SHP77 (cell line): ENCODE results near the gene SIDT1.

Source experiments
- DNase-seq, 2 experiments: peaks; one replicate each; lab custom pipeline; 2025; lab: John Stamatoyannopoulos, UW

SIDT1 gene

DNA sequence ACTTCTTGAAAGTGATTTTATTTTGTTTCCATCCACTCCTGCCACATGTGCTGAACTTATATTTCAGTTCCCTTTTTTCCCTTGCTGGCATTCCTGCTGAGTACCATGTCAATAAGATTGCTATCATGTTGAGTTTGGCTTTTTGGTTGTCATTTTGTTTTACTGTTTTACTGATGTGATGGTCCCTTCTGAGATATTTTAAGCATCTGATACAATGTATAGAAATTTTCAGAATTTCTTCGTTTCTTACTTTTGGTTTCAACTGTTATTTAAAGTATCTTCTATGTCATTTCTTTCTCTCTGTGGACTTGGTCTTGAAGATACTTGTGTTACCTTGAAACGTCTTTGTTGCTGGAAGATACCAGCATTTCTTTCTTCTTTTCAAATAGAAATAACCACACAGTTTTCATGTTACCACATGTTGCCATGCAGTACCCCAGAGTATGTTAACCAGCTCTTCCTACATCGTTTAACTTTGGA lies 14.1 kb downstream of the SIDT1 start:
- no peak for DNase-seq

DNA sequence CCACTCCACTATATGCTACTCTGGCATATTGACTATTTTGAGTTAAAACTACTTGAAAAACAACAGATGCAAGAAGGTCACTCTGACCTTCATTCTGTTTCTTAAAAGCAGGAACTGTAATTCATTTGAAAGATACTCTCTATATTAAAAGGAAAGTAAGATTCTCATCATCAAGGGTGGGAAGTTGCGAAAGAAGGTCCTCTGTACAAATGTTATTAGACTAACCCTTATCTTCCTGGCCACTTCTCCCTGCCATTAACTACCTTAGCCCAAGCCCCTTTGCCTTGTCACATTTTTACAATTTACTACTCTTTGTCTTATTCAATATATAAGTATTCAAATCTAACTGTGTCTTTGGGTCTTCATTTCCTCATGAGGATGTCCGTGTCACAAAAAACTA lies 16.1 kb downstream of the SIDT1 start:
- DNase-seq: no peak

DNA sequence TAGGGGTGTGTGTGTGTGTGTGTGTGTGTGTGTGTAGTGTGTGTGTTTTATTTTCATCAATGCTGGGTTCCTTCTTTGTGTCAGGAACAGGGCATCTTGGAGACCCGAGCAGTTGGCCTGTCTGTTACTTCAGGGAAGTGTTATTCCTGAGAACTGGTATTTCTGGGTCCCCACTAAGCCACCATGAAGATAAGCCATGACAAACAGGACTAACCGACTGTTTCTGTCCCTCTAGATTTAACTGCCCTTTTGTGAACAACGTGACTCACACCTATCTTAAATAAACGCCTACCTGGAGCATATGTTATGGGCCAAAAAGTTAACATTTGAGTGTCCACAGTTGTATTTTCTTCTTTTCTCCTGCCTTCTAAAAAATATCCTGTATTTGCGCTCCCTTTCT lies 19.5 kb downstream of the SIDT1 start:
- no peak for DNase-seq

DNA sequence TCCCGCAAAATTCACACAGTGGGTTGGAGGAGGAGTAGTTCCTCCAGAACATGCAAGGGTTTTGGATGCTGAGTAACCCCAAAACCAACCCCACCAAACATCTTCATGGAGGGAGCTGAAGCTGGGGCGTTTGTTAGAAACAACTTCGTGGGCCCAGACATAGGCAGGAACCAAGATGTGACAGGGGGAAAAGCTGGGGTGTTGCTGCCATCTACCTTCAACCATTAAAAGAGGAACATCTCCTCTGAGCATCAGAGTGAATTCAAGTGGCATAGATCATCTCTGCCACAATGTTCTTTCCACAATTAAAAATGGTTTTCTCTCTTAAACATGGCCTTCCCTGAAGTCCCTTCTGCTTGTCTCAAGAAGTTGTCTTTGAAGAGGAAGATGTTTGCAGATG lies 20.5 kb downstream of the SIDT1 start:
- DNase-seq: no peak

DNA sequence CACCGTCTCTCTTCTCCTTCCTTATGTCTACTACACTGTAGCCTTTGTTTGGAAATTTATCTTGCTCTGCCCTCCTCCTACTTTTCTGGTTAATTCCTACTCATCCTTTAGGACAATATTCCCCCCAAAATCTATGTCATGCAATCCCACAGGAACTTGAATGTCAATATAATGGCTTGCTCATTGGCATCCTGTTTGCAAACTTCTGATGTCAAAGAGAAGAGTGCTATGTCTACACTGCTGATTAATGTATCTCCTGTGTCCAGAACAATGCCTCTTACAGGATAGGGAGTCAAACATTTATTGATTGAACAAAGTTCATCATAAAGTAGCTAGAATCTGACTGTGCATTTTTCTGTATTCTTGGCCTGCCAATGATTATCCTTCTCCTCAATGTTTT lies 22.8 kb downstream of the SIDT1 start:
- no peak for DNase-seq

DNA sequence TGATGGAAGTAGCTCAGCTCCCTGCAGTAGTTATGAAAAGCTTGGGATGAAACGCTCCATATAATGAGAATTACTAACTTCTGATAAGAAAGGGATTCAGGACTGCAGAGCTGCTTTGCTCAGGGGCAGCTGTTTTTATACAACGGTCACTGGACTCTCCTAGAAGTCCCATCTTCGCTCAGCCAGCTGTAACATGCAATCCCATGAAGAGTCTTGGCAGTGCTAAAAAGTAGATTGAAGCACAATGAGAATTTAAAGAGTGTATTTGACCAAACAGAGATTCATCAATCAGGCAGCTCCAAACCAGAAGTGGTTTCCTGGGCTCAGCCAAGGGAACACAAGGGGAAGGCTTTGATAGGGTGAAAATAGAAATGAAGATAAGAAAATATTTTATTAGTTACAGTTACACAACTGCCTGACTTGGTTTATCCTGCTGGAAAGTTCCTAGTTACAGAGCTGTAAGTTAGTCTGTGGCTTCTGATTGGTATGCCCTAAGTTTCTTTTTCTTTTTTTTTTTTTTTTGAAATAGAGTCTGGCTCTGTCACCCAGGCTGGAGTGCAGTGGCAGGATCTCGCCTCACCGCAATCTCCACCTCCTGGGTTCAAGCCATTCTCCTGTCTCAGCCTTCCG lies 24.1 kb downstream of the SIDT1 start:
- no peak for DNase-seq

DNA sequence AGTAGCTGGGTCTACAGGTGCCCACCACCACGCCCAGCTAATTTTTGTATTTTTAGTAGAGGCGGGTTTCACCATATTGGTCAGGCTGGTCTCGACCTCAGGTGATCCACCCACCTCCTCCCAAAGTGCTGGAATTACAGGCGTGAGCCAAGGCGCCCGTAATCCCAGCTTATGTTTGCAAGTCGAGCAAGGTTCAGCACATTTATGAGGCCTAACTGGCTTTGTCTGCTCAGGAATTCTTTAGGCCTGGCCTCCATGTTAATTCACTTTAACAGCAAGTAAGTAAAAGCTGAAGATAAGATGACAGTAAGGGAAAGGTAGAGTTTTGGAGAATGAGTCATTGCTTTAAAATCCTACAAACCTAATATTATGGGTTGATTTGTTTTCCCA lies 24.6 kb downstream of the SIDT1 start:
- no peak for DNase-seq

DNA sequence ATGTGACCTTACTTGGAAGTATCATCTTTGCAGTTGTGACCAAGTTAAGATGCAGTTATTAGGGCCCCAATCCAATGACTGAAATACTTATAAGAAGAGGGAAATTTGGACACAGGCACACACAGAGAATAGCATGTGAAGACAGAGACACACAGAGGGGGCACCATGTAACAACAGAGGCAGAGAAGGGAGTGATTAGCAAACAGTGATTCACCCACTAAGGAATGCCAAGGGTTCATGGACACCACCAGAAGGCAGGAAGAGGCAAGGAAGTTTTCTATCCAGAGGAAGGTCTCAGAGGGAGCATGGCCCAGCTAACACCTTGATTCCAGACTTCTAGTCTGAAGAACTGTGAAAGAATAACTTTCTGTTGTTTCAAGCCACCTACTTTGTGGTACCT lies 25.0 kb downstream of the SIDT1 start:
- no peak for DNase-seq

DNA sequence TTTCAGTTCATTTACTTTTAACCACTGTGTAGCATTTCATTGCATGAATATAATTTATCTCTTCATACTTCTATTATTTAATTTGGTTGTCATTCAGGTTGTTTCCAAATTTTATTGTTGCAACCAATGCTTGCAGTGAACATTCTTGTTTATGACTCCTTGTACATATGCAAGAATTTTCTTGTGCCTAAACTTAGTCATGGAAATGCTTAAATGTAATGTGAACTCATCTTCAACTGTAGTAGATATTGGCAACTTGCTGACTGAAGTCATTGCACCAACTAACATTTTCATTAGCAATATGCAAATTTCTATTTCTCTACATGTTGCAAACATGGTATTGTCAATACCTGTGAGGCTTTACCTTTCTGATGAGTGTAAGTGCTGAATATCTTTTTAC lies 26.7 kb downstream of the SIDT1 start:
- DNase-seq: no peak

DNA sequence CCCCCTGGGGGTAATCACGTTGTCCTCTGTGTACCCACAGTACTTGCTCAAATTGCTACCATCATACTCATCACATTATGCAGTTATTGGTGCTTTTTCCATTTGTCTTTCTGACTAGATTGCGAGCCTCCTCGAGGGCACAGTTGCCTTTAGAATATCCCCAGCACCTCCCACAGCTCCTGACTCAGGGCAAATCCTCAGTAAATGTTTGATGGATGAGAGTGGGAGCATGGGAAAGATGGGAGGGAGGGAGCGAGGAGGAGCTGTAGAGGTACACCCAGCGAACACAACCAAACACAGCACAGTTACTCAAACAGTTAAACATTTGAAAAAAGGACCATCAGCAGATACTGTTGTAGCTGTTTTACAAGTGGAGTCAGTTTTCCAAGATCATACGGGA lies 27.9 kb downstream of the SIDT1 start:
- DNase-seq: no peak

DNA sequence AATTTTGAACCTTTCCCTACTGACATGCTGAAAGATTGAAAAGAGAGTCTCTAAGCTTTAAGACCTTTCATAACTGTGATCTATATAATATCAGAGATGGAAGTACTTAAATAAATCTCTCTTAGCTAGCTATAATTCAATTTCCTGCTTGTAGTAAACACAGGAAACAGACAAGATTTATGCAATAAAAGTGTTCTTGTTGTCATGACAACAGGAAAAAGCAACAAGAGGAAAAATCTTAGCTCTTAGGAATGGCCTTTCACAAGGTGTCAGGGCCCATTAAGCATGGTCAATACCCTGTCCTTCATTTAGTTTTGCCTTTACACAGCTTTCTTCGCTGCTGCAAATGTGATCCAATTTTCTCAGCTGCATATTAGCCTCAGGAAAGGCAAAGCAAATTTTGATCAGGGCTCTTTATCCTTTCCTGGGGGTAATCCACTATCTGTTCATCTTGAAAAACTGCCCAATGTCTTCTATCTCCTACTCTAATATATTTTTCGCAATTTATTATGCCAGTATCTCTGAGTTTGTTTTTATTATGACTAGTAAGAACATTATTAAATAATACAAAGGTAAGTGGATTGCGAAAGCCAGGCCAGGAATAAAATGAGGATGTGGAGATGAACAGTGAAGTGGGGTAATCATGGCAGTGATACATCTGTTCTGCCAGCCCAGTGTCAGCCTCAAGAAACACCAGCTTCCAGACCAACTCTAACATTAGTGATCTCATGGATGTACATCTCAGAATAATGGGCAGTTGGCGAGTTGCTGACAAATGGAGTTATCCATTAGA lies 28.7 kb downstream of the SIDT1 start:
- no peak for DNase-seq

DNA sequence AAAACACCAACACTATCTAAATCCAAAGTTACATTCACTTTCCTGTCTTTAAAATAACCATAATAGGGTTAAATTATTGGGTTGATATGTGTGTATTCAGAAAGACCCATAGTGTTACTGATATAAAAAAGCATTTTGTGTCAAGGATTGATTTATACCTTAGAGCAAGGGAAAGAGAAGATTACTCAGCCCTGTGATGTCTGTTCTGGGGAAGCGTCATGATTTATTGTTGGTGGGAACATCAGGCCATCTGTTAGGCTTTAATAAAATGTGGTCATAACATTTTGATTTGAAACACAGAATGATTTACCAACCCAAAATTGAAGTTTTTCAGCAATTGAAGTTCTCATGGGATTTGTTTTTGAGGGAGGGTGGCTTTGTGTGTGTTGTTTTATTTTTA lies 33.2 kb downstream of the SIDT1 start:
- DNase-seq: no peak

DNA sequence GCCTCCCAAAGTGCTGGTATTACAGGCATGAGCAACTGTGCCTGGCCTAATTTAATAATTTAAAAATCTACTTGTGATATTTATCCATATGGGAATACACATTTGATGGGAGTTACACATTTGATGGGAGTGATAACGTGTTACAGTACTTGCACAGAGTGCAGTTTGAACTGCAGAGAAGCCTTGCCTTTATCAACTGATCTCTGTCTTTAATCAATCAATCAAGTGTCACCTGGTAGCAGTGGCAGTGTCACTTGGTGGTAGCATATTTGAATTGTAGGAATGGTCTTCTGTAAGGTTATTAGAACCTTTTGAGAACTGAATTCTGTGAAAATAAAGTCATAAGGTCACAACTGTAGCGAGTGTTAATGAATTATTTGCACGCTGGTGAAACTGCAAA lies 37.8 kb downstream of the SIDT1 start:
- no peak for DNase-seq

DNA sequence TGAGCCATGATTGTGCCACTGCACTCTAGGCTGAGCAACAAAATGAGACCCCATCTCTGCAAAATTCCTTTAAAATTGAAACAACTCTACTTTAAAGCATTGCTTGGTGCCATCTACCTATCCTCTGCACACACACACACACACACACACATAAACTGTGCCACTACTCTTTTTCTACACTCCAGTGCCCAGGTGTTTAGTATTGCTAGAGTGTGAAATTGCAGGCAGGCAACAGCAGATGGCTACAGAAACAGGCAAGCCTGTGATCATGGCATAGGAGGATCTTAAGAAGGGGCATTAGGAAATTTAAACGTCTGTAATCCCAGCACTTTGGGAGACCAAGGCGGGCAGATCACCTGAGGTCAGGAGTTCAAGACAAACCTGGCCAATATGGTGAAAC lies 39.0 kb downstream of the SIDT1 start:
- DNase-seq: no peak

DNA sequence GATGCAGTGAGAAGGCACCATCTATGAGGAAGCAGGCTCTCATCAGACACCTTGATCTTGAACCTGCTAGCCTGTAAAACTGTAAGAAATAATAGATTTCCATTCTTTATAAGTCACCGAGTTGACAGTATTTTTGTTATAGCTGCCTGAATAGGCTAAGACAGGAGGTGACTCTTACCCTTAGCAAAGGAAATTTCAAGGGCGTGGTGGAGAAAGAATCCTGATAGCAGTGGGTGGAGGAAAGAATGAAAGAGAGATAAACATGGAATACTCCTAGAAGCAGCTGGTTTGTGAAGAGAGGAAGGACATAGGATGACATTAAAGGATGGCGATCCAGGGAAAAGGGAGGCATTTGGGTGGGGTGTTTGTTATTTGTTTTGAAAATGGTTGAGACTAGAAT lies 41.4 kb downstream of the SIDT1 start:
- no peak for DNase-seq

DNA sequence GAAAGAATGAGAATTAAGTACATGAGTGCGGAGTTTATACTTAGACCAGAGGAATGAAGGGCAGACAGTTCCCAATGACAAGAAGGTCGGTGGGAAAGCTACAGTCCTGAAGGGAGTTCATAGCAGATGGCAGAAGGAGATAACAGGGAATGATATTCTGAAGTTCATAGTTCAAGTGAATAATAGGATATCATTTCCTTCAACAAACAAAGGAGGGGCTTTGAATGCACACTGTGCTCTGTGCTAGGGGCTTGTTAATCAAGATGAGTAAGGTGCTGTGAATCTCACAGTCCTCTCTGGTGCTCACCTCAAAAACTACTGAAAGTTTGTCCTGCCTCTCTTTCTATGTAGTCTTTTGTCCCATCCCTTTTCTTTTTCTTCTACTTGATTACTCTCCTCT lies 41.9 kb downstream of the SIDT1 start:
- no peak for DNase-seq

DNA sequence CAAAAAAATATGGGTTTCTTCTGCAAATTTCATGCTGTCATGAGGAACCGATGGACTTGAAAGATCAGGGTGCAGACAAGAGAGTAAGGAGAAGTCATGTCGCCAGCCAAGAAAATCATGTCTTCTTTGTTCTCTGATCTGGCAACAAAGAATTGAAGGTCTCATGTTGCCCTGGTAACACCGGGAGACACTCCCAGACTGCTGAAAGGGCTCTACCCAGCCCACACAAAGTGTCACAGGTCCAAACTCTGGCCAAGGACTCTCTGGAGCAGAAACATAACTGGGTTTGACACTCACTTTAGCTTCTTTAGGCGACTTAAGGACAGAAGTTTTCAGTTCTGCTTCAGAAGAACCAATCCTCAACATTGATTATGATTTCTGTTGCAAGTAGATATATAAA lies 42.9 kb downstream of the SIDT1 start:
- no peak for DNase-seq

DNA sequence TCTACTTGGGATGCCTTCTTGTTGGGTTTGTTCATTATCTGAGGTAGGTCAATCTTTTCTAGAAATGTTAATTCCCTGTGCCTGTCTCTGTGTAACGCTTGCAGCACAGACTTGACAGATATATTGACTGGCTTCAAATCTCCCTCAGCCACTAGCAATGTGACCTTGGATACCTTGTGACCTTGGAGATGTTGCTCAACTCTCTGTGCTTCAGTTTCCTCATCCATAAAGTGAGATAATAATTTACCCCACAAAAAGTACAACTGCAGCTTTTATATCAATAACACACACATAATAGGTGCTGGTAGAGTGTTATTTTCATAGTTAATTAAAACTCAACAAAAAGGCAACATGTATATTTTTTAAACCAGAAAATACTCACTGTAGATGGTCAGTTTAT lies 52.9 kb downstream of the SIDT1 start:
- no peak for DNase-seq

DNA sequence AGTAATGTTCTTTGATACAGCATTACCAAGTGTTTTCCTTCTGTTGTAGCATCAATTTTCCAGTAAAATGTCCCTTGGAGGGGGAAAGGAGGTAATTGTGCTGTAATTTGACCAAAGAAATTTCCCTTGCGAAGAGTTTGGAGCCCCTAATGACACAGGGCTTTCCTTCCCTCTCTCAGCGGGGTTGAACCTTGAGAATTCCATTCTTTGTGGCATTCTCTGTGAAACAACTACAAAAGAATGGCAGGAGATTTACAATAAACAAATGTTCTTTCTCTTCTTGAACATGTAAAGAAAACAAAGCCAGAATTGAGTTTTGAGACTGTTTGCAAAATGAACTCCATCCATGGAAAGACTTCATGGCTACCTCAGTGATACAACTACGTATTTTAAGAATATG lies 53.4 kb downstream of the SIDT1 start:
- DNase-seq: no peak

DNA sequence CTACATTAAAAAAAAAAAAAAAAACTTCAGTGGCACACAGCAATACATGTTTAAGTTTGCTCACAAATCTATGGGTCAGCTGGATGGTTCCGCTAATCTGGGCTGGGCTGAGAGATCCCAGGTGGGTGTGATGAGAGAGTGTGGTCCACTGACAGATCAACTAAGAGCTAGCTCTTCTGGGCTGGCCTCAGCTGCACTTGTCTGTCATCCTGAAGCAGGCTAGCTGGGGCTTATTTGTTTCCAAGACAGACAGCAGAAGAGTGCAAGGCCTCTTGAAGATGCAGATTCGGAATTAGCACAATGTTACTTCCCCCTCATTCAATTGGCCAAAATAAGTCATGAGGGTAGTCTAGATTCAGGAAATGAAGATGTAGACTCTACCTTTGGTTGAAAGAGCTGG lies 56.5 kb downstream of the SIDT1 start:
- DNase-seq: no peak

DNA sequence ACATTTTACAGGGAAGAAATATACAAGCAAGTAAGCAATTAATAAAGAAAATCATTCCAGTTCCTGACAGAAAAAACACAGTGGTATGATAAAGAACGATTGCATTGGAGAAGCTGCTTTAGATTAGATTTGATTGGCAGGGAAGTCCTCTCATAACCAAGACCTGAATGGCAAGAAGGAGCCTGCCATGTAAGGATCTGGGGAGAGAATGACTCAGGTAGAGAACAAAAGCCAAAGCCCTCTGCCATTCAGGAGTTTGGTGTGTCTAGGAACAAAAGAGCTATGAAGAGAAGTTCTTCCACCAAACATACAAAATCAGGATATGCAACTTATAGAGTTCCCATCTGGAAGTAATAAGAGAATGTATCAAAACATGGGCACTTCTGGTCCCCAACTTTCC lies 57.6 kb downstream of the SIDT1 start:
- DNase-seq: no peak

DNA sequence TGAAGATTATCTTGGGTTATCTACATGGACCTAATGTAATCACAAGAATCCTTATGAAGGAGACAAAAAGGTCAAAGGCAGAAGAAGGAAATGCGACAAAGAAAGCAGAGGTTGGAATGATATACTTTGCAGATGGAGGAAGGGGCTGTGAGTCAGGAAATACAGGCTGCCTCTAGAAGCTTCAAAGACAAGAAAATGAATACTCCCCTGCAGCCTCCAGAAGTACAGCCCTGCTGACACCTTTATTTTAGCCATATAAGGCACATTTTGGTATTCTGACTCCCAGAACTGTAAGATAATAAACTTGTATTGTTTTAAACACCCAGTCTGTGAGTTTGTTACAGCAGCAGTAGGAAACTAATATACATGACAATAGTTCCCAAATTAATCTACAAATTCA lies 58.6 kb downstream of the SIDT1 start:
- DNase-seq: no peak

DNA sequence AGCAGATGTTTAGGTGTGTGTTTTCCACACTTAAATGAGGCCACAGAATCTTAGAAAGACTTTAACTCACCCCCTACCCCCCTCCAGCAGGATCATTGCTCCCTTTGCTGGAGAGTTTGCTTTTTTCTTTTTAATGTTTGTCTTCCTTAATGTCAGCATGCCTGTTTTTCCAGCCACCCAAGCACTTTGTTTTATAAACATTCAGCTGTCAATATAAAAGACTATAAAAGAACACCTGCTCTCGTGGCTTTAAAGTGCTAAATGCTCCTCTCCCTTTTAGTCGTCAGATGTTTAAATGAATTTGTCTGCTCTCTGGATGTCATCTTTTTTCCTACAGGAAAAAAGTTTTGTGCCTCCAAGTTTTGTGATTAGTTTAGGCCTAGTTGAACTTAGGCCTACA lies 61.7 kb downstream of the SIDT1 start:
- DNase-seq: peak in 1 of 2 experiments; percentile 19
